Stimulated activated CD4-positive, alpha-beta T cell treated with anti-CD3 and anti-CD28 coated beads, Interleukin-12 subunit alpha, Interleukin-12 subunit beta, amount 100 ng/mL, for 24 hours (primary cell): ENCODE data around the gene GABRG1.

Source experiments
- DNase-seq, 2 experiments: peaks; one replicate each; pipeline ENCODE4 v3.0.0-alpha.2; 2020; ENCODE audit warnings: low read depth in 2 of 2

Gene GABRG1

DNA sequence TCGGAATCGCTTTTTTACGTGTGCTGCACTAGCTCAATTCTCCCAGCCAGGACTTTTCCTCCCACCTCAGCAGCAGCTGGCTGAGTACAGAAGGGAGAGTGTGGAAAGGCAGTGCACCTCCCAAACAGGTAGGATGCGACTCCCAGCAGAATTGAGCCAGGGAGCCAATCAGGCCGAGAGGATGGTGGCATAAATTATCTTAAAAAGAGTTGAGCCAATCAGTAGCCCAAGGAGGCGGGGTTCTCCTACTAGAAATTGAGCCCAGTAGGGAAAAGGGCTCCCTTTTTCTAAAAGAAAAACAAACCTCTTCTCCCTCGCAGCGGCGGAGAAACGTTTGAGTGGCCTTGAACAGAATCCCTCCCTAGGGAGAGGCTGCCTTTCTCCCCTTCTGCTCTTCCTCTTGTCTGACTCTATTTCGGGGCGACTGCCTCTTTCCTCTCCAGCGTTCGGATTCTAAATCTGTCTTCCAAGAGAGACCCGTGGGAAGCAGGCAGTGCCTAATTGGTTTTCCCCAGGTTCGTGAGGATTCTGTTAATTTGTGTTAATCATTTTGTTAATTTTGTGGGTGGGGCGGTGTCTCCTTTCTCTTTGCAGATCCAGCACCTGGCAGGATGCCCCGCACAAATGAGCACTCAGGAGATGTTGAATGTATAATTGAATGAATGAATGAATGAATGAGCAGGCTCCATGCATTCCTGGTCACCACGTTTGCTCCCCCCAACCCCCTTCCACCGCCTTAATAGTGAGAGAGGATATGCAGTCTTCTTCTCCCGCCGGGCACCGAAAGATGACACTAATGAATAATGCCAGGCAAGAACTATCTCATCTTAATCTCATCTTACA, at the start of gene GABRG1:
TSS of gene GABRG1 (minus strand) at position 142 of the 843 bp plus-strand sequence. CDS start at position 1, 141 bp downstream.
- DNase-seq, result no peak

GRCh38 chr4:46146993-46147392, 23.1 kb upstream of the GABRG1 start:
- DNase-seq, result no peak

DNA sequence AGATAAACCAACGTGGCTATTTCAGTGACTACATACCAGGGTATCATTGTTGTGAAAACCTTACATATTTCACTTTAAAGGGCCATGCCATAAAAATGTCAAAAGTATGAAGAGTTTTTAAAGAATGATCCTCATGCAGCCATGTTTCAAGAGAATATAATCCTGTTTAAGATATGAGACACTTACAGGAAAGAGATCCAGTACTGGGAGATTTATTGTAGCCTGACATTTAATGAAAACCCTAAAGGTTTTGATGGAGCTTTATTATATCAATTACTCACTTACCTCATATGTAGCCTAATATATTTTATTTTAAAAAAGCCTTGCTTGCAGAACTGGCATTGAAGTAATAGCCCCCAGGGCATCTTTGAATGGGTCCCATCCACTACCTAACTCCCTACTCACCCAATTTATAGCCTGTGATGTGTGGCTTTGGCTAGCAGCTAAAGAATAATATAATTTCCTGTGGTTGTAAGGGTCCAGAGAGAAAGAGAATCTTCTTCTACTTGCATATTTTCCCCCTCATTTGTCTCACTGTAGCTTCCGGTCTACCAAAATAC, 7.7 kb upstream of the GABRG1 start:
- no peak for DNase-seq

GRCh38 chr4:46124773-46125413, 1.0 kb upstream of the GABRG1 start:
- no peak for DNase-seq

DNA sequence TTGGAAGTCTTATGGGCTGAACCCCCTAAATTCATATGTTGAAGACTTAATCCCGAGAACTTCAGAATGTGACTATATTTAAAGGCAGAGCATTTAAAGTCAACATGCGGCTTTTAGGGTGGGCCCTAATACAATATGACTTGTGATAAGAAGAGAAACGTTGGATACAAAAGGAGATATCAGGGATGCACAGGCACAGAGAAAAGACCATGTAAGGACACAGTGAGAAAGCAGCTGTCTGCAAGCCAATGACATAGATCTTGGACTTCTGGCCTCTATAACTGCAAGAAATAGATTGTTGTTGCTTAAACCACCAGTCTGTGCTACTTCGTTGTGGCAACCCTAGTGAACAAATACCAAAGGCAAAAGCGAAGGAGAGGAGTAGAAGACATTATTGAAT, 42.2 kb downstream of the GABRG1 start:
- no peak for DNase-seq

DNA sequence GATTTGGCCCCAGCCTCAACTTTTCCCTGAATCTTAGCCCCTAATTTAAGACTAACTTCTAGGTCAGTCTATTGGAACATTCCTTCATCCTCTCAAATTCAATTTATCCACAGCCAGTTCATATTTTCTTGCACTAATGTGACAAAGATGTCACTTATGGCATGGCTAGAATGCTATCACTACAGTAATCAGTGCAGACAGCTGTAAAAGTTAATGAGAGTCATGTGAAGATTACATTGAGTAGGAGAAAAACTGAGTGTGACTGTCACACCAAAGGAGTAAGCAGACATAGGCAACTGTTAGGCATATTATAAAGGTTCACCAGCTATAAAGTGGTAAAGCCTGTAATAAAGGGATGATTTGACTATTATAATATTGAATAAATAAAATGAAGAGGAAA, 42.6 kb downstream of the GABRG1 start:
- DNase-seq, result no peak

GRCh38 chr4:46073778-46074177, 50.1 kb downstream of the GABRG1 start:
- DNase-seq, result no peak

DNA sequence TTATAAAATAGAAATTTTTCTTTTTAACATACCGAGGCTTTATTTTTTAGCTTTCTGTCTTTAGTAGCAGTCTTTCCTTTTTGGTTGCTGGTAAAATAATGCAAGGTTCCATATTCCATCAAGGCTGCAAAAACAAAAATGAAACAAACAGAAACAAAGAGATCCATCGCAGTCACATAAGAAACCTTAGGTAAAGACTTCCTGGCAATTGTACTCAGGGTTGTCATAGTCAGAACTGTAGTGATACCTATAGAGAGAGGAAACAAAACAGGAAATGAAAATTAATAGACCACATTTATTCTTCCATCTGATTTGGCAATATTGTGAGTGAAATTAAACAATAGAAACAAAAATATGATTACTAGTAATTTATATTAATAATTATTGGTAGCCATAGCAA, 72.5 kb downstream of the GABRG1 start:
- DNase-seq, result no peak

- no peak for DNase-seq
These were observed 91.8 kb downstream of the GABRG1 start for GRCh38 chr4:46032056-46032455.

DNA sequence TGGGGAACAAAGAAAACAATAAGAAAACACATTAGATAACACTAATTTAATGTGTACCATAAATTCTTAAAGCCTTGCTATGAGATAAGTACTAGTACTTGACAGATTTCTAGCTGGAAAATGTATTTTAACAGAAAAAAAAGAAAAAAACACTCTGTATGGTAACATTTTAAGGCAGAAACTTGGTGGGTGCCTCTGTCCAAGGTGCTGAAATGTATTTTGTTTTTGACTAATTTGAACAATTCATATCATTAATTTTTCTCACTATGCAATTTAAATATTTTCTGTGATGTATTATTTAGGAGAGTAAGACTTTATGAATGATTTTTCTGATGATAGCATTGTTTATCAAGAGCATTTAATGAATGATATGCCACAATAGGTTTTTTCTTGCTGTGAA, 107.5 kb downstream of the GABRG1 start:
- DNase-seq, result no peak

GRCh38 chr4:45992728-45993127, 131.1 kb downstream of the GABRG1 start:
- no peak for DNase-seq

- no peak for DNase-seq
These were observed 134.1 kb downstream of the GABRG1 start for GRCh38 chr4:45989775-45990174.

- DNase-seq, result no peak
These were observed 136.0 kb downstream of the GABRG1 start for GRCh38 chr4:45987858-45988257.
